Measurements from ENCODE around the gene PPM1D. TPM values are rescaled to one million over a fixed set of nuclear protein-coding genes. Genes with fewer than 3 reads are reported as not detected.

PPM1D gene
- polyA plus RNA-seq, 2 of the 4 experiments (the other 2 are of a cell fraction): 10.5 to 13.5 TPM

DNA sequence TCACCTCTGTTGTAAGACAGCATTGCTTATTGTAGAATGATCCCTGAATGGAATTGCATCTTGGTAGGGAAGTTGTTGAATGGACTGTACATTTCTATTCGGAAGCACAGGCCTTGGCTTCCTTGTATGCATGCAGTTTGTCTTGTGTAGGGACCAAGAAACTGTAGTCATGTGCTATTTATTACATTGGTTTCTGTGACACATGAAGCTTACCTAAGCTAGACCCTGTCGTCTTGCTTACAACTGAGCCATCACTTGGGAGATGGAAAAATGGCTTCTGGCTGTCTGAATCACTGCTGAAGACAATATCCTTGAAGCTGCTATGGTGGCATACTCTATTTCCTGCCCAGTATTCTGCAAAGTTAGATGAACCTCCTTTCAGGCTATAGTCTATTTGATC is 29.1 kb downstream of the PPM1D start:
- WGBS (ENCODE audit: missing lambda C conversion rate): 87% methylated on average over 2 of the region's 2 CpGs
- TF ChIP-seq CHD4 (IDR thresholded peaks at IDR 0.05; ENCODE audit: borderline replicate concordance): no peak
- TF ChIP-seq, protein P1, sequence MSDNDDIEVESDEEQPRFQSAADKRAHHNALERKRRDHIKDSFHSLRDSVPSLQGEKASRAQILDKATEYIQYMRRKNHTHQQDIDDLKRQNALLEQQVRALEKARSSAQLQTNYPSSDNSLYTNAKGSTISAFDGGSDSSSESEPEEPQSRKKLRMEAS (IDR thresholded peaks at IDR 0.05): no peak
- no peak for TF ChIP-seq CBX8 (IDR thresholded peaks at IDR 0.05)
- no peak for TF ChIP-seq HOXB13 (CRISPR knock-in tag; IDR thresholded peaks at IDR 0.05; ENCODE audit: low read depth)
- no peak for TF ChIP-seq MAZ (IDR thresholded peaks at IDR 0.05; ENCODE audit: borderline replicate concordance, low read depth, low read length)
- no peak for TF ChIP-seq HDAC2 (IDR thresholded peaks at IDR 0.05)
- no peak for TF ChIP-seq SREBF2 (IDR thresholded peaks at IDR 0.05)
- CTCF ChIA-PET: interaction anchor here (0.7 to 6.6 kb wide), 5 partner anchors 9 to 1097 kb away, joined by 3 to 71 read pairs (median 3); no protein-coding TSS in a partner anchor
- Histone ChIP-seq H3K27ac (no peak overlapping the region), H3K4me2 (no peak overlapping the region), H3K4me3 (no peak overlapping the region), H3K4me1 (peaks cover 7% of the 10 kb centered on the region; the same call in 2 of the 3 replicates), H3K9me3 (no peaks in the 10 kb centered on the region)
- ATAC-seq (0 out of 6 replicates have a peak, but pooled peaks of 1 of the 2 experiments have one; percentile 19), DNase-seq (ENCODE audit: low read depth in 1 of 2, low spot score in 1 of 2) (no peak), FAIRE-seq (no peak)
- POLR2A ChIA-PET: no interaction called here

DNA sequence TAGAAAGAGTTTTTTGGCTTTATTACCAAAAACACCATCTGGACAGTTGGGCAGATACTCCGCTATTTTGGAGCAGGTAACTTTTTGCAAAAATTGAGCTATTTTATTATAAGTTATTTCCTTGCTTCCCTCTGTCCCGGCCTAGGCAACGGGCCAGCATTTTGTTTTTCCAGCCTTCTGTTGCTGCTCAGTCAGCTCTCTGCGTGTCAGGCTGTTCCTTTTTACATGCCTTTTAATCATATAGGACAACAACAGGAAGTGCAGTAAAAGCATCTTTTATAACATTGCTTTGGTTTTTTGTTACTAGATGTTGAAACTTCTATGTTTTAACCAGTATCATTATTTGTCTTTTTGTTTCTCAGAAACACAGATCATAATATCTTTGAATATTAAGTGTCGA is 30.4 kb downstream of the PPM1D start:
- POLR2A ChIA-PET: no interaction called here
- H3K9me3 ChIP-seq: no peaks in the 10 kb centered on the region
- CTCF ChIA-PET: interaction anchor here (0.8 to 6.6 kb wide), 7 partner anchors 8 to 528 kb away, joined by 3 to 71 read pairs (median 3); no protein-coding TSS in a partner anchor
- no peak for ATAC-seq
- peaks cover 7% of the 10 kb centered on the region; the same call in 2 of the 3 replicates for H3K4me1 ChIP-seq
- no peak for FAIRE-seq
- no peak overlapping the region for H3K27ac ChIP-seq
- H3K4me3 ChIP-seq: no peak overlapping the region
- TF ChIP-seq CHD2 (IDR thresholded peaks at IDR 0.05; ENCODE audit: low read length, partially characterized antibody): no peak
- TF ChIP-seq, protein P2, sequence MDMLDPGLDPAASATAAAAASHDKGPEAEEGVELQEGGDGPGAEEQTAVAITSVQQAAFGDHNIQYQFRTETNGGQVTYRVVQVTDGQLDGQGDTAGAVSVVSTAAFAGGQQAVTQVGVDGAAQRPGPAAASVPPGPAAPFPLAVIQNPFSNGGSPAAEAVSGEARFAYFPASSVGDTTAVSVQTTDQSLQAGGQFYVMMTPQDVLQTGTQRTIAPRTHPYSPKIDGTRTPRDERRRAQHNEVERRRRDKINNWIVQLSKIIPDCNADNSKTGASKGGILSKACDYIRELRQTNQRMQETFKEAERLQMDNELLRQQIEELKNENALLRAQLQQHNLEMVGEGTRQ (IDR thresholded peaks at IDR 0.05): no peak
- no peak for TF ChIP-seq HDAC2 (IDR thresholded peaks at IDR 0.05)
- no peak for TF ChIP-seq HEYL (CRISPR knock-in tag; IDR thresholded peaks at IDR 0.05)
- TF ChIP-seq NPAS2 (CRISPR knock-in tag; IDR thresholded peaks at IDR 0.05; ENCODE audit: borderline replicate concordance): no peak
- no peak for TF ChIP-seq TFCP2L1 (CRISPR knock-in tag; IDR thresholded peaks at IDR 0.05)
- no peak for TF ChIP-seq MAFK (IDR thresholded peaks at IDR 0.05; ENCODE audit: partially characterized antibody)
- no peak for TF ChIP-seq ZC3H11A (IDR thresholded peaks at IDR 0.05)
- no peak for TF ChIP-seq EHMT2 (IDR thresholded peaks at IDR 0.05; ENCODE audit: low read depth)
- no peak for TF ChIP-seq KDM1A (IDR thresholded peaks at IDR 0.05; ENCODE audit: low read depth)
- TF ChIP-seq, protein P3, sequence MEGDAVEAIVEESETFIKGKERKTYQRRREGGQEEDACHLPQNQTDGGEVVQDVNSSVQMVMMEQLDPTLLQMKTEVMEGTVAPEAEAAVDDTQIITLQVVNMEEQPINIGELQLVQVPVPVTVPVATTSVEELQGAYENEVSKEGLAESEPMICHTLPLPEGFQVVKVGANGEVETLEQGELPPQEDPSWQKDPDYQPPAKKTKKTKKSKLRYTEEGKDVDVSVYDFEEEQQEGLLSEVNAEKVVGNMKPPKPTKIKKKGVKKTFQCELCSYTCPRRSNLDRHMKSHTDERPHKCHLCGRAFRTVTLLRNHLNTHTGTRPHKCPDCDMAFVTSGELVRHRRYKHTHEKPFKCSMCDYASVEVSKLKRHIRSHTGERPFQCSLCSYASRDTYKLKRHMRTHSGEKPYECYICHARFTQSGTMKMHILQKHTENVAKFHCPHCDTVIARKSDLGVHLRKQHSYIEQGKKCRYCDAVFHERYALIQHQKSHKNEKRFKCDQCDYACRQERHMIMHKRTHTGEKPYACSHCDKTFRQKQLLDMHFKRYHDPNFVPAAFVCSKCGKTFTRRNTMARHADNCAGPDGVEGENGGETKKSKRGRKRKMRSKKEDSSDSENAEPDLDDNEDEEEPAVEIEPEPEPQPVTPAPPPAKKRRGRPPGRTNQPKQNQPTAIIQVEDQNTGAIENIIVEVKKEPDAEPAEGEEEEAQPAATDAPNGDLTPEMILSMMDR (IDR thresholded peaks at IDR 0.05): no peak
- TF ChIP-seq CBX8 (IDR thresholded peaks at IDR 0.05): no peak
- no peak for TF ChIP-seq TP53 (CRISPR knock-in tag; IDR thresholded peaks at IDR 0.05)
- TF ChIP-seq HOXB13 (CRISPR knock-in tag; IDR thresholded peaks at IDR 0.05; ENCODE audit: low read depth): no peak
- H3K4me2 ChIP-seq: no peak overlapping the region
- DNase-seq (ENCODE audit: low read depth in 1 of 2, low spot score in 1 of 2): no peak
- WGBS (ENCODE audit: missing lambda C conversion rate): 90% methylated on average over 5 of the region's 5 CpGs

DNA sequence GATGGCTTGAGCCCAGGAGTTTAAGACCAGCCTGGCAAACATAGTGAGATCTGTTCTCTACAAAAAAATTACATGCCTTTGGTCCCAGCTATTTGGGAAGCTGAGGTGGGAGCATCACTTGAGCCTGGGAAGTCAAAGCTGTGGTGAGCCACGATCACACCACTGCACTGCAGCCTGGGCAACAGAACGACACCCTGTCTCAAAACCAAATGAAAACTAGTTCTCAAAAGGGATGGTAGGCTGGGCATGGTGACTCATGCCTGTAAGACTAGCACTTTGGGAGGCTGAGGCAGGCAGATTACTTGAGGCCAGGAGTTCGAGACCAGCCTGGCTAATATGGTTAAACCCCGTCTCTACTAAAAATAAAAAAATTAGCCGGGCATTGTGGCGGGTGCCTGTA is 31.1 kb downstream of the PPM1D start:
- CTCF ChIA-PET: interaction anchor here (1.6 to 6.6 kb wide), 4 partner anchors 8 to 528 kb away, joined by 3 to 71 read pairs (median 8); no protein-coding TSS in a partner anchor
- no peak for FAIRE-seq
- 89% methylated on average over 6 of the region's 6 CpGs for WGBS (ENCODE audit: missing lambda C conversion rate)

More for the DNA sequence above, 31.1 kb downstream of the PPM1D start:
- no peak overlapping the region for H3K27ac ChIP-seq
- no peak overlapping the region for H3K4me2 ChIP-seq
- POLR2A ChIA-PET: no interaction called here
- no peak for ATAC-seq
- no peak for DNase-seq (ENCODE audit: low read depth in 1 of 2, low spot score in 1 of 2)
- peaks cover 7% of the 10 kb centered on the region; the same call in 2 of the 3 replicates for H3K4me1 ChIP-seq
- no peak overlapping the region for H3K4me3 ChIP-seq
- no peaks in the 10 kb centered on the region for H3K9me3 ChIP-seq
- TF ChIP-seq FOSL2 (IDR thresholded peaks at IDR 0.05): no peak
- TF ChIP-seq FOSL2 (CRISPR knock-in tag; IDR thresholded peaks at IDR 0.05): 0 out of 2 replicates have a peak, but pooled peaks have one; percentile 9
- TF ChIP-seq EP300 (IDR thresholded peaks at IDR 0.05): no peak

Measured in A549 (cell line).